Caco-2 (cell line): ENCODE data around the gene SLC1A3. TPM values are rescaled to one million over a fixed set of nuclear protein-coding genes. Genes with fewer than 3 reads are reported as not detected.

Experiments used
- BruUV-seq: library from RNA; stranded (reverse); fragments of 400-500 nt; replicated peaks from 2 replicates; lab custom pipeline; 2021; lab: Mats Ljungman, UMichigan
- CTCF ChIA-PET: fragments of 300-600 bp; sonication (Branson Sonifier 250); formaldehyde crosslinking; loops from one replicate; lab custom pipeline; 2022; ENCODE audit warnings: antibody characterized with exemption; lab: Charles Lee
- POLR2A ChIA-PET: fragments of 300-600 bp; sonication (Branson Sonifier 250); formaldehyde crosslinking; loops from one replicate; lab custom pipeline; 2022; ENCODE audit warnings: antibody characterized with exemption; lab: Charles Lee
- DNase-seq, 2 experiments: peaks; one replicate each; pipeline versions ENCODE4 v3.0.0 to v3.0.0-alpha.2; 2020 to 2022
- H3K27me3 ChIP-seq: replicated peaks from 2 replicates; pipeline ENCODE4 v1.6.0; 2011; ENCODE audit warnings: low read length; ENCODE audit not compliant: control insufficient read depth, insufficient read depth
- H3K36me3 ChIP-seq: 2 replicates; pipeline ENCODE4 v1.5.1; 2011; ENCODE audit warnings: low read length; ENCODE audit not compliant: control insufficient read depth, insufficient read depth
- H3K4me1 ChIP-seq: fragments of 250-450 bp; sonication (Bioruptor Pico); 2 replicates; pipeline ENCODE4 v1.5.1; 2020; ENCODE audit warnings: mild to moderate bottlenecking
- H3K4me3 ChIP-seq: 2 replicates; pipeline ENCODE4 v1.5.1; 2011; ENCODE audit warnings: low read depth, mild to moderate bottlenecking, control low read depth, low read length
- H3K9me3 ChIP-seq: fragments of 250-450 bp; sonication (Bioruptor Pico); 2 replicates; pipeline ENCODE4 v1.5.1; 2020; ENCODE audit warnings: mild to moderate bottlenecking, moderate library complexity
- H3K27ac Mint-ChIP-seq: one replicate; pipeline ENCODE4 v1.8.0; 2022; ENCODE audit warnings: mixed read lengths; ENCODE audit not compliant: unreplicated experiment
- H3K27me3 Mint-ChIP-seq: one replicate; pipeline ENCODE4 v1.8.0; 2022; ENCODE audit warnings: mixed read lengths; ENCODE audit not compliant: insufficient read depth, unreplicated experiment
- H3K36me3 Mint-ChIP-seq: one replicate; pipeline ENCODE4 v1.8.0; 2022; ENCODE audit warnings: mild to moderate bottlenecking, mixed read lengths; ENCODE audit not compliant: insufficient read depth, unreplicated experiment
- H3K4me1 Mint-ChIP-seq: one replicate; pipeline ENCODE4 v1.8.0; 2022; ENCODE audit warnings: low read depth, mixed read lengths; ENCODE audit not compliant: unreplicated experiment
- H3K4me3 Mint-ChIP-seq: one replicate; pipeline ENCODE4 v1.8.0; 2022; ENCODE audit warnings: mild to moderate bottlenecking, moderate library complexity, mixed read lengths; ENCODE audit not compliant: unreplicated experiment
- H3K9me3 Mint-ChIP-seq: one replicate; pipeline ENCODE4 v1.8.0; 2022; ENCODE audit warnings: mixed read lengths; ENCODE audit not compliant: unreplicated experiment
- CTCF ChIP-seq, 2 experiments: fragments of 200-600 bp in 1 of 2; IDR thresholded peaks; 1 replicate in 1 of 2; 2 replicates in 1 of 2; pipeline versions ENCODE4 v1.5.1 to v1.8.0; 2011 to 2022; ENCODE audit warnings: antibody characterized with exemption in 1 of 2, control low read depth in 1 of 2, inconsistent platforms in 1 of 2, low read depth in 1 of 2, low read length in 1 of 2, mild to moderate bottlenecking in 1 of 2, moderate library complexity in 1 of 2; ENCODE audit not compliant: insufficient read depth in 1 of 2, severe bottlenecking in 1 of 2, unreplicated experiment in 1 of 2
- intact Hi-C: fragments of 100-400 bp; cut with micrococcal nuclease; formaldehyde crosslinking; loops from one replicate; pipeline ENCODE4 v1.10.0; 2022; ENCODE audit not compliant: unreplicated experiment
- total RNA-seq: library from RNA; stranded (reverse); gene quantifications from 2 replicates; pipeline ENCODE4 v1.2.3, GENCODE V29; 2022

SLC1A3 gene
- total RNA-seq, 1 experiment from 2014 or later = 178 TPM

GRCh38 chr5:36644727-36645126, 38.3 kb downstream of the SLC1A3 start:
- Mint-ChIP-seq H3K4me1 (peaks cover 45% of the 10 kb centered on the region), H3K27me3 (no peaks in the 10 kb centered on the region), H3K4me3 (peak overlapping the region; percentile 20), H3K27ac (peak overlapping the region; percentile 81), H3K9me3 (no peaks in the 10 kb centered on the region), H3K36me3 (peaks cover 60% of the 10 kb centered on the region)
- intact Hi-C loops = loop anchor here (5.0 kb wide), 1 partner anchor 402 kb away; the partner anchor contains the start of gene NADK2
- no peak overlapping the region for H3K4me3 ChIP-seq
- H3K9me3 ChIP-seq = no peaks in the 10 kb centered on the region
- BruUV-seq = no TSS peak
- POLR2A ChIA-PET = interaction anchor here (0.8 kb wide), 1 partner anchor 37 kb away, joined by 3 read pairs; no protein-coding TSS in a partner anchor
- peak; percentile 75 to 94 for DNase-seq
- no peak for TF ChIP-seq CTCF (IDR thresholded peaks at IDR 0.05; ENCODE audit: insufficient read depth in 1 of 2, low read depth in 1 of 2, low read length in 1 of 2, severe bottlenecking in 1 of 2, unreplicated experiment in 1 of 2)
- no peaks in the 10 kb centered on the region for H3K36me3 ChIP-seq
- H3K27me3 ChIP-seq = no peaks in the 10 kb centered on the region
- CTCF ChIA-PET = interaction anchor here (1.0 kb wide), 1 partner anchor 46 kb away, joined by 3 read pairs; no protein-coding TSS in a partner anchor
- H3K4me1 ChIP-seq = peaks cover 96% of the 10 kb centered on the region

- ChIA-PET POLR2A (interaction anchor here (1.1 to 1.2 kb wide), 2 partner anchors 8 to 44 kb away, joined by 3 to 5 read pairs; no protein-coding TSS in a partner anchor), CTCF (interaction anchor here (1.0 kb wide), 2 partner anchors 8 to 10 kb away, joined by 3 read pairs; no protein-coding TSS in a partner anchor)
- H3K4me3 ChIP-seq = no peak overlapping the region
- no peak for DNase-seq
- intact Hi-C loops = loop anchor here (1.0 to 5.0 kb wide), 2 partner anchors 44 to 404 kb away; partner anchors contain the start of gene NADK2
- Mint-ChIP-seq H3K9me3 (no peaks in the 10 kb centered on the region), H3K4me3 (no peak overlapping the region), H3K27ac (peak overlapping the region; percentile 81), H3K27me3 (no peaks in the 10 kb centered on the region), H3K4me1 (peaks cover 42% of the 10 kb centered on the region), H3K36me3 (peaks cover 56% of the 10 kb centered on the region)
- H3K4me1 ChIP-seq = peaks cover 94% of the 10 kb centered on the region
- H3K36me3 ChIP-seq = no peaks in the 10 kb centered on the region
- no peaks in the 10 kb centered on the region for H3K27me3 ChIP-seq
- no TSS peak for BruUV-seq
- no peaks in the 10 kb centered on the region for H3K9me3 ChIP-seq
- TF ChIP-seq CTCF (IDR thresholded peaks at IDR 0.05; ENCODE audit: insufficient read depth in 1 of 2, low read depth in 1 of 2, low read length in 1 of 2, severe bottlenecking in 1 of 2, unreplicated experiment in 1 of 2) = no peak
Observed at GRCh38 chr5:36646100-36646499, 39.7 kb downstream of the SLC1A3 start.

GRCh38 chr5:36646507-36647023, 40.2 kb downstream of the SLC1A3 start:
- ChIA-PET CTCF (interaction anchor here (1.0 kb wide), 2 partner anchors 9 to 11 kb away, joined by 3 read pairs; no protein-coding TSS in a partner anchor), POLR2A (interaction anchor here (1.1 to 1.2 kb wide), 2 partner anchors 8 to 44 kb away, joined by 3 to 5 read pairs; no protein-coding TSS in a partner anchor)
- Histone ChIP-seq H3K4me1 (peaks cover 91% of the 10 kb centered on the region), H3K36me3 (no peaks in the 10 kb centered on the region), H3K27me3 (no peaks in the 10 kb centered on the region), H3K9me3 (no peaks in the 10 kb centered on the region), H3K4me3 (no peak overlapping the region)
- peak overlapping the region; percentile 53 for H3K4me3 Mint-ChIP-seq
- no peaks in the 10 kb centered on the region for H3K9me3 Mint-ChIP-seq
- H3K27ac Mint-ChIP-seq = peak overlapping the region; percentile 81
- DNase-seq = peak in 1 of 2 experiments; percentile 33
- H3K27me3 Mint-ChIP-seq = no peaks in the 10 kb centered on the region
- H3K36me3 Mint-ChIP-seq = peaks cover 58% of the 10 kb centered on the region
- intact Hi-C loops = loop anchor here (1.0 to 5.0 kb wide), 2 partner anchors 44 to 404 kb away; partner anchors contain the start of gene NADK2
- no TSS peak for BruUV-seq
- H3K4me1 Mint-ChIP-seq = peaks cover 42% of the 10 kb centered on the region
- TF ChIP-seq CTCF (IDR thresholded peaks at IDR 0.05; ENCODE audit: insufficient read depth in 1 of 2, low read depth in 1 of 2, low read length in 1 of 2, severe bottlenecking in 1 of 2, unreplicated experiment in 1 of 2) = no peak
